GM12865 (cell line): Measurements from ENCODE around the gene MPRIP.

ENCODE experiments used
- DNase-seq: peaks from one replicate; pipeline ENCODE4 v3.0.0; 2010; ENCODE audit warnings: low read depth
- H3K4me3 ChIP-seq: 2 replicates; pipeline ENCODE4 v1.5.1; 2011; ENCODE audit warnings: mild to moderate bottlenecking, low read depth, low read length, control low read depth
- CTCF ChIP-seq: IDR thresholded peaks from 2 replicates; pipeline ENCODE4 v1.5.1; 2011; ENCODE audit warnings: low read length, control low read depth, low read depth, inconsistent platforms; ENCODE audit not compliant: insufficient read depth; ENCODE audit errors: missing control alignments

The MPRIP gene

GRCh38 chr17:17144916-17145665 lies 102.8 kb downstream of the MPRIP start:
- H3K4me3 ChIP-seq = no peak overlapping the region
- no peak for DNase-seq
- no peak for TF ChIP-seq CTCF

- no peak overlapping the region for H3K4me3 ChIP-seq
- peak; percentile 37 for DNase-seq
- peak; percentile 12 for TF ChIP-seq CTCF
Measured at GRCh38 chr17:17146786-17147406, 104.6 kb downstream of the MPRIP start.

- TF ChIP-seq CTCF = no peak
- no peak overlapping the region for H3K4me3 ChIP-seq
- DNase-seq = no peak
Measured at GRCh38 chr17:17147821-17148220, 105.6 kb downstream of the MPRIP start.

GRCh38 chr17:17149520-17150447 lies 107.5 kb downstream of the MPRIP start:
- peak; percentile 26 for DNase-seq
- no peak for TF ChIP-seq CTCF
- no peak overlapping the region for H3K4me3 ChIP-seq

- peak; percentile 52 for DNase-seq
- TF ChIP-seq CTCF = no peak
- no peak overlapping the region for H3K4me3 ChIP-seq
Measured at GRCh38 chr17:17150448-17150800, 108.2 kb downstream of the MPRIP start.

- DNase-seq = peak; percentile 45
- no peak for TF ChIP-seq CTCF
- H3K4me3 ChIP-seq = no peak overlapping the region
Measured at GRCh38 chr17:17151055-17151454, 108.8 kb downstream of the MPRIP start.
